CD4-positive, alpha-beta T cell treated with Interleukin-6 at 100 ng/mL for 8 hours (primary cell): Measurements from ENCODE around the gene TBC1D3.
"Not testable (repeated sequence)": the region's sequence is repeated elsewhere in the genome, so short reads cannot be mapped to it uniquely, and the experiment has no call there.

Experiments used
- DNase-seq: peaks from one replicate; pipeline ENCODE4 v3.0.0-alpha.2; 2020; ENCODE audit warnings: mixed read lengths, low spot score

The TBC1D3 gene

DNA sequence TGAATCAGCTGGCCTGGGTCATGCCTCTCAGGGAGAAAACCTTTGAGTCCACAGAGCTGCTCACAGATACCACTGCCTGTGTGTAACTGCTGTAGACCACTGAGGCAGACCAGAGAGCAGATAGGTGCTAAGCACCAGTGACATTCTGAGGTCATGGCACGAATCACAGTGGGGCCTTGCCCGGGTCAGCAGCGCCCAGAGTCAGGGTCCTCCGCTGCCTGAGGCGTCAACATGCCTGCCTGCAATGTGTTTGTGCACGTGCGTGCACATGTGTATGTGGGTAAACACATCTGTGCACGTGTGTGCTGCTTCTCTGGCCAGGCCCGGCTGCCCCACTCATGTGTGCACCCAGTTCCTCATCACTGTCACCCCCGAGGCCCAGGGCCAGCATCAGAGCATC, at the start of gene TBC1D3:
TSS of gene TBC1D3 (minus strand) at position 101 of the 400 bp plus-strand sequence. CDS start 1,526 bp downstream, outside the sequence.
- not testable (repeated sequence) for DNase-seq

DNA sequence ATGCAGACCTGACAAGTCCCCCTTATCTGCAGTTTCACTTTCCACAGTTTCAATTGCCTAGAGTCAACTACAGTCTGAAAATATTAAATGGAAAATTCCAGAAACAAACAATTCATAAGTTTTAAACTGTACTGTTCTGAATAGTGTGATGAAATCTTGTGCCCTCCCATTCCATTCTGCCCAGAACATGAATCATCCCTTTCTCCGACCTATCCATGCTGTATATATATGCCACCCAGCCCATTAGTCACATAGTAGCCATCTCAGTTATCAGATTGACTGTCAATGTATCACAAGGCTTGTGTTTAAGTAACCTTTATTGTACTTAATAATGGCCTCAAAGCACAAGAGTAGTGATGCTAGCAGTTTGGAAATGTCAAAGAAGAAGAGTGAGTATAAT, 40.4 kb upstream of the TBC1D3 start:
- DNase-seq = not testable (repeated sequence)

DNA sequence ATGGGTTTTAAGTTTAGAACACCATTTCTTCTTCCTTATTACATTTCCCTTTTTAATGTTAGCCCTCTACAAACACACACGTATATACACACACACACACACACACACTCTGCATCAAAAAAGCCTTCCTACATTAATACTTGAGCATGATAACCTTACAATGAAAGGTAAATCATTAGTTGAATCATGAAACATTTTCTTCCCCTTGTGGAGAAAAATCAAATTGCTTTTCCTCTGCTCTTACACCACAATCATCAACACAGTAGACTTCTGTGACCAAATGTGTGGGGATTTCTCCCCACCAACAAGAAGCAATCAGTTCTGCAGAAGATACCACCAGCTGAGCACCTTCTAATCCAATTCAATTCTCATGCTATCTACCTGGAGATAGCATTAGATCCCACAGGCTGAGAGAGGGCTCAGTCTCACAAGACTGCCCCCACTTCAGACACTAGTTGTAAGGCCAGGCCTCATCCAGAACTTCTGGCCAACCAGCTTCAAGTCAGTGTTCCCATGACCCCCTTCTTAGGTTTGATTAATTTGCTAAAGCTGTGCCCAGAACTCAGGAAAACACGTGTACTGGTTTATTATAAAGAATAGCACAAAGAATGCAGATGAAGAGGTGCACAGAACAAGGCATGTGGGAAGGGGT, 33.6 kb upstream of the TBC1D3 start:
- not testable (repeated sequence) for DNase-seq

DNA sequence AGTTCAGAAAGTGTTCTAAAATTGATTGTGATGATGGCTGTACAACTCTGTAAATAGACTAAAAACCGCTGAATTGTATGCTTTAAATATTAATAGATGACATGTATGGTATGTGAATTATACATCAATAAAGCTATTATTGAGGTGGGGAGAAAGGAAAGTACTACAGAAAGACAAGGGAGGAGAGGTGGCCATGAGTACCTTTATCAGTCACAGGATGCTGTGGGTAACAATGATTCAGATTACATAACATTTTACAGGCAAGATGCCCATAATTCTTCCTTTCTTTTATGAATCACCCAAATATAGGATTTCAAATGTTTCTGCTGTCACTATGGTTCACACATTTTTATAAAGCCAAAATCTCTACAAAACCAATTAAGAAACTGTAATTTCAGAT, 28.5 kb upstream of the TBC1D3 start:
- not testable (repeated sequence) for DNase-seq

DNA sequence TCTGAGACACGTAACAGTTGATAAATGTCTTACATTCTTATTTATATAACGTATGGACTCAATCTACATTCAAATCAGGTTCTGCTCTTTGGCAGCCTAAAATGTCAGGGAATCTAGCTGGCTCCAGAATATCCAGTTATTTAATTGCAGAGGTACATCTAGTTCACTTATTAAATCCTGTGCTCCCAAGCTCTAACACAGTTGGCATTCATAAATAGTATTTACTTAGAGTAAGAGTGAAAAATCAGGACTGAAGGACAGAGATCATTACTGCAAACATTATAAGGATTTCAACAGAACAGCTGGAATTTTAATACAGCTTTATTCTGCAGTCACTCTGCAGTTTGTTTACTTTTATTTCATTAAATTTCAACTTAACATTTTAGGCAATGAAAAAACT, 7.9 kb upstream of the TBC1D3 start:
- not testable (repeated sequence) for DNase-seq

DNA sequence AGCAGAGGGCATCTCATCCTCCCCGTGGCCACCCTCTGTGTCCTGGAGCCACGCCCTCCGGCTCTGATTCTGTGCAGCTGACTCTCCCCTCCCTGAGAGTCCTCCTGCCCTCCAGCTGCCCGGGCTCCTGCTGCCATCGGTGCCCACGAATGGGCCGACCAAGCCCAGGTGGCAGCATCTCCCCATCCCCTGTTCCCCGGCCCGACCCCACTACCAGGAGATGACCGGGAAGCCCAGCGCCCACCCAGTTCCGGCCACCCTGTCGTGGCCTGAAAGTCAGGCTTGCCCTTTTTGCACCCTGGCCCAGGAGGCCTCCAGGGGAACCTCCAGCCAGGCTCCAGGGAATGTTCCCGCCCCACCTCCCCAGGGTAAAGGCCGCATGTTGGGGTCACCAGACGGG, 57.5 kb downstream of the TBC1D3 start:
- DNase-seq = not testable (repeated sequence)
